ENCODE data around the gene NME3.

The NME3 gene

GRCh38 chr16:1793578-1794220, 22.4 kb upstream of the NME3 start, which contains the start of gene IGFALS:
Gene IGFALS, minus strand, starts transcription at chr16:1793705. Its CDS starts 53 bp downstream, at chr16:1793652.
- no peak for DNase-seq

GRCh38 chr16:1792836-1793577, 21.7 kb upstream of the NME3 start:
- DNase-seq = no peak

GRCh38 chr16:1791943-1792812, 20.8 kb upstream of the NME3 start:
- DNase-seq = no peak

GRCh38 chr16:1791256-1791942, 20.1 kb upstream of the NME3 start:
- no peak for DNase-seq

GRCh38 chr16:1790611-1791255, 19.4 kb upstream of the NME3 start:
- DNase-seq = no peak

- DNase-seq = no peak
Measured at GRCh38 chr16:1790261-1790610, 18.9 kb upstream of the NME3 start.

- no peak for DNase-seq
Measured at GRCh38 chr16:1789643-1790045, 18.3 kb upstream of the NME3 start.

- no peak for DNase-seq
Measured at GRCh38 chr16:1788708-1789100, 17.4 kb upstream of the NME3 start.

- no peak for DNase-seq
Measured at GRCh38 chr16:1788095-1788707, 16.9 kb upstream of the NME3 start.

GRCh38 chr16:1787322-1788094, 16.2 kb upstream of the NME3 start:
- DNase-seq = no peak

- DNase-seq = no peak
Measured at GRCh38 chr16:1787056-1787321, 15.6 kb upstream of the NME3 start.

- no peak for DNase-seq
Measured at GRCh38 chr16:1786242-1787055, 15.1 kb upstream of the NME3 start.

GRCh38 chr16:1785846-1786170, 14.5 kb upstream of the NME3 start:
- DNase-seq = no peak

- DNase-seq = no peak
Measured at GRCh38 chr16:1784977-1785845, 13.9 kb upstream of the NME3 start.

GRCh38 chr16:1782408-1783264, 11.3 kb upstream of the NME3 start, which contains the start of the genes NUBP2 and SPSB3:
Gene NUBP2, plus strand, starts transcription at chr16:1782960. Its CDS starts 61 bp downstream, at chr16:1783021.
Gene SPSB3, minus strand, starts transcription at chr16:1782571. Its CDS starts 1,088 bp downstream, at chr16:1781483.
- DNase-seq = peak; percentile 100

GRCh38 chr16:1781758-1782407, 10.5 kb upstream of the NME3 start:
- no peak for DNase-seq

GRCh38 chr16:1781254-1781653, 9.9 kb upstream of the NME3 start:
- DNase-seq = no peak

- DNase-seq = no peak
Measured at GRCh38 chr16:1780677-1781072, 9.3 kb upstream of the NME3 start.

Measured in fibroblast of upper back skin (primary cell).